T47D (cell line): ENCODE results near the gene ULBP2.
"Not testable (repeated sequence)": the region's sequence is repeated elsewhere in the genome, so short reads cannot be mapped to it uniquely, and the experiment has no call there.

Experiments used
- DNase-seq, 2 experiments: peaks; one replicate each; pipeline versions ENCODE4 v3.0.0 to v3.0.0-alpha.2; 2011 to 2012; ENCODE audit warnings: low read depth in 1 of 2, low spot score in 1 of 2
- JUND ChIP-seq: IDR thresholded peaks from 2 replicates; pipeline ENCODE4 v1.6.1; 2012; ENCODE audit warnings: low read depth
- in situ Hi-C: cut with HindIII; loops from 2 replicates; pipeline ENCODE4 v1.10.0; 2016; ENCODE audit warnings: low sequenced_read_pairs, low pct_unique_long_range_greater_than_20kb

Gene ULBP2

GRCh38 chr6:149965194-149966020 is 23.6 kb downstream of the ULBP2 start:
- in situ Hi-C loops = no loop called here
- TF ChIP-seq JUND = no peak
- DNase-seq = no peak

- DNase-seq, in situ Hi-C loops: not testable (repeated sequence)
Observed at GRCh38 chr6:149966319-149966718, 24.5 kb downstream of the ULBP2 start.

- DNase-seq = no peak
- TF ChIP-seq JUND = no peak
- in situ Hi-C loops = no loop called here
Observed at GRCh38 chr6:149967591-149967990, 25.8 kb downstream of the ULBP2 start.

GRCh38 chr6:149967999-149968398 is 26.2 kb downstream of the ULBP2 start:
- in situ Hi-C loops, DNase-seq: not testable (repeated sequence)

GRCh38 chr6:149968909-149969308 is 27.1 kb downstream of the ULBP2 start:
- DNase-seq, in situ Hi-C loops: not testable (repeated sequence)

- no peak for DNase-seq
- no peak for TF ChIP-seq JUND
- in situ Hi-C loops = no loop called here
Observed at GRCh38 chr6:149969635-149970034, 27.8 kb downstream of the ULBP2 start.

- in situ Hi-C loops, DNase-seq: not testable (repeated sequence)
Observed at GRCh38 chr6:149974394-149974793, 32.6 kb downstream of the ULBP2 start.

GRCh38 chr6:149974825-149975224 is 33.0 kb downstream of the ULBP2 start:
- DNase-seq = no peak
- TF ChIP-seq JUND = no peak
- in situ Hi-C loops = no loop called here

GRCh38 chr6:149975400-149975799 is 33.6 kb downstream of the ULBP2 start:
- TF ChIP-seq JUND = no peak
- in situ Hi-C loops = no loop called here
- DNase-seq = no peak

- in situ Hi-C loops = no loop called here
- TF ChIP-seq JUND = no peak
- no peak for DNase-seq
Observed at GRCh38 chr6:149977221-149977620, 35.4 kb downstream of the ULBP2 start.

GRCh38 chr6:149978610-149979009 is 36.8 kb downstream of the ULBP2 start:
- TF ChIP-seq JUND = no peak
- in situ Hi-C loops = no loop called here

GRCh38 chr6:149979293-149979692 is 37.5 kb downstream of the ULBP2 start:
- no peak for DNase-seq
- in situ Hi-C loops = no loop called here
- no peak for TF ChIP-seq JUND

More at GRCh38 chr6:149978610-149979009, 36.8 kb downstream of the ULBP2 start:
- DNase-seq = no peak

- DNase-seq = no peak
- no peak for TF ChIP-seq JUND
- in situ Hi-C loops = no loop called here
Observed at GRCh38 chr6:149983145-149983544, 41.3 kb downstream of the ULBP2 start.

GRCh38 chr6:149984773-149985172 is 43.0 kb downstream of the ULBP2 start:
- TF ChIP-seq JUND = no peak
- DNase-seq = no peak
- in situ Hi-C loops = no loop called here
